Measurements from ENCODE around the gene NFE2L3.

The NFE2L3 gene

DNA sequence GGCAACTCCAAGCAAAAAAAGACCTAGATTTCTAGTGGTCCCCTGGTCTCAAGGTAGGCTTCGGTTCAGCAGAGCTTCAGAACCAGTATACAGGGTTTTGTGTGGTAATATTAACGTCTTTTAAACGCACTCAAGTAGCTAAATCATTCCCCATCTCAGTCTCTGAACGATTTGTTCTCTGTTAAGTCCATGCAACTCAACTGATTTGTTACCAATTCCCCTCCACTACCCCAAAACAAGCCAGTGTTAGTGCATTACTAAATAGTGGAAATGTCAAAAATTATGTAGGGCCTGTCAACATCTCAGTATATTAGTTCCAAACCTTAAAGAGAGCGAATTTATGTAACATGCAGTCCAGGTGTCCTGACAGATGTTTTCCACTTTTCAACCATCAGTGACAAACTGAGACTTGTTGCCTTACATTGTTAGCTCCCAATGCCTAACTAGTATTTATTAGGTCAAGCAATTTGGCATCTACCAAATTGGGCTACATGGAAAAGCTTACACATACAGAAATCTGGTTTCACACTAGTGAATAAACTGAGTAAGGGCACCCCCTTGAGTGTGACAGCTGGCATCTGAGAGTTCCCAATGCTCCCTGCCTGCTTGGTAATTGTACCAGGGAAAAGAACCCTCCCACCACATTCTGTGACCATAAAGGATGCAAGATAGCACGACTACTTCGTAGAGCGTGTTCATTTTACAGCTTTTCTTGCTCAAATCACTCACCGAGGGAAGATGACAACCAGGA, 36.4 kb downstream of the NFE2L3 start:
- no peak; the same call in 1 of the 3 replicates for ATAC-seq

More for the DNA sequence above, 36.4 kb downstream of the NFE2L3 start:
- TF ChIP-seq PPARA (CRISPR knock-in tag; IDR thresholded peaks at IDR 0.05; ENCODE audit: borderline replicate concordance) (no peak), SNAI2 (CRISPR knock-in tag; IDR thresholded peaks at IDR 0.05) (no peak), ZFP30 (CRISPR knock-in tag; IDR thresholded peaks at IDR 0.05) (peak; percentile 44), GLIS3 (CRISPR knock-in tag; IDR thresholded peaks at IDR 0.05) (no peak; the same call in none of the 2 replicates), ESRRG (CRISPR knock-in tag; IDR thresholded peaks at IDR 0.05) (peak; percentile 69), ZNF565 (CRISPR knock-in tag; conservative IDR thresholded peaks at IDR 0.05; ENCODE audit: low read depth) (no peak; the same call in 1 of the 2 replicates), OSR1 (CRISPR knock-in tag; IDR thresholded peaks at IDR 0.05) (no peak), RARB (CRISPR knock-in tag; IDR thresholded peaks at IDR 0.05) (peak; percentile 88; the same call in 1 of the 2 replicates), ARNTL (CRISPR knock-in tag; IDR thresholded peaks at IDR 0.05; ENCODE audit: borderline replicate concordance, low read depth) (no peak), ZC3H10 (CRISPR knock-in tag; IDR thresholded peaks at IDR 0.05) (peak; percentile 2; the same call in 1 of the 2 replicates), BACH2 (CRISPR knock-in tag; IDR thresholded peaks at IDR 0.05; ENCODE audit: borderline replicate concordance) (no peak), CSDC2 (CRISPR knock-in tag; IDR thresholded peaks at IDR 0.05) (no peak), ISL1 (CRISPR knock-in tag; IDR thresholded peaks at IDR 0.05) (0 out of 2 replicates have a peak, but pooled peaks have one; percentile 1), TOX (CRISPR knock-in tag; IDR thresholded peaks at IDR 0.05; ENCODE audit: borderline replicate concordance) (peak; percentile 10), PATZ1 (CRISPR knock-in tag; IDR thresholded peaks at IDR 0.05; ENCODE audit: borderline replicate concordance) (peak; percentile 91; the same call in 1 of the 2 replicates), POU6F1 (CRISPR knock-in tag; IDR thresholded peaks at IDR 0.05; ENCODE audit: borderline replicate concordance, low read depth) (no peak), ZNF70 (CRISPR knock-in tag; IDR thresholded peaks at IDR 0.05) (no peak; the same call in 1 of the 2 replicates), ZNF8 (CRISPR knock-in tag; IDR thresholded peaks at IDR 0.05) (no peak), TCF4 (CRISPR knock-in tag; IDR thresholded peaks at IDR 0.05; ENCODE audit: borderline replicate concordance) (peak; percentile 37; the same call in 1 of the 2 replicates), ZFP3 (CRISPR knock-in tag; IDR thresholded peaks at IDR 0.05) (no peak), TSHZ2 (CRISPR knock-in tag; IDR thresholded peaks at IDR 0.05) (no peak)
- TF ChIP-seq, protein P1, sequence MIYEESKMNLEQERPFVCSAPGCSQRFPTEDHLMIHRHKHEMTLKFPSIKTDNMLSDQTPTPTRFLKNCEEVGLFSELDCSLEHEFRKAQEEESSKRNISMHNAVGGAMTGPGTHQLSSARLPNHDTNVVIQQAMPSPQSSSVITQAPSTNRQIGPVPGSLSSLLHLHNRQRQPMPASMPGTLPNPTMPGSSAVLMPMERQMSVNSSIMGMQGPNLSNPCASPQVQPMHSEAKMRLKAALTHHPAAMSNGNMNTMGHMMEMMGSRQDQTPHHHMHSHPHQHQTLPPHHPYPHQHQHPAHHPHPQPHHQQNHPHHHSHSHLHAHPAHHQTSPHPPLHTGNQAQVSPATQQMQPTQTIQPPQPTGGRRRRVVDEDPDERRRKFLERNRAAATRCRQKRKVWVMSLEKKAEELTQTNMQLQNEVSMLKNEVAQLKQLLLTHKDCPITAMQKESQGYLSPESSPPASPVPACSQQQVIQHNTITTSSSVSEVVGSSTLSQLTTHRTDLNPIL (CRISPR knock-in tag; IDR thresholded peaks at IDR 0.05; ENCODE audit: low read depth) = peak; percentile 51; the same call in 1 of the 2 replicates
- TF ChIP-seq, protein P2, sequence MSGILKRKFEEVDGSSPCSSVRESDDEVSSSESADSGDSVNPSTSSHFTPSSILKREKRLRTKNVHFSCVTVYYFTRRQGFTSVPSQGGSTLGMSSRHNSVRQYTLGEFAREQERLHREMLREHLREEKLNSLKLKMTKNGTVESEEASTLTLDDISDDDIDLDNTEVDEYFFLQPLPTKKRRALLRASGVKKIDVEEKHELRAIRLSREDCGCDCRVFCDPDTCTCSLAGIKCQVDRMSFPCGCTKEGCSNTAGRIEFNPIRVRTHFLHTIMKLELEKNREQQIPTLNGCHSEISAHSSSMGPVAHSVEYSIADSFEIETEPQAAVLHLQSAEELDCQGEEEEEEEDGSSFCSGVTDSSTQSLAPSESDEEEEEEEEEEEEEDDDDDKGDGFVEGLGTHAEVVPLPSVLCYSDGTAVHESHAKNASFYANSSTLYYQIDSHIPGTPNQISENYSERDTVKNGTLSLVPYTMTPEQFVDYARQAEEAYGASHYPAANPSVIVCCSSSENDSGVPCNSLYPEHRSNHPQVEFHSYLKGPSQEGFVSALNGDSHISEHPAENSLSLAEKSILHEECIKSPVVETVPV (CRISPR knock-in tag; IDR thresholded peaks at IDR 0.05) = peak; percentile 86

All from SK-N-SH treated with all-trans-retinoic acid at 6 μM for 48 hours (cell line).